Astrocyte (in vitro differentiated cells and primary cell): ENCODE results near the gene SF3B2.

ENCODE experiments used
- EZH2 ChIP-seq: IDR thresholded peaks from 2 replicates; pipeline ENCODE4 v1.6.1; 2012; ENCODE audit warnings: mild to moderate bottlenecking, low read length, inconsistent platforms; ENCODE audit not compliant: insufficient read depth
- TF ChIP-seq, protein P1 (sequence below): IDR thresholded peaks from 2 replicates; pipeline ENCODE4 v1.5.1; 2011; ENCODE audit warnings: low read depth, mild to moderate bottlenecking, inconsistent platforms, low read length, moderate library complexity; ENCODE audit not compliant: insufficient read depth

DNA sequence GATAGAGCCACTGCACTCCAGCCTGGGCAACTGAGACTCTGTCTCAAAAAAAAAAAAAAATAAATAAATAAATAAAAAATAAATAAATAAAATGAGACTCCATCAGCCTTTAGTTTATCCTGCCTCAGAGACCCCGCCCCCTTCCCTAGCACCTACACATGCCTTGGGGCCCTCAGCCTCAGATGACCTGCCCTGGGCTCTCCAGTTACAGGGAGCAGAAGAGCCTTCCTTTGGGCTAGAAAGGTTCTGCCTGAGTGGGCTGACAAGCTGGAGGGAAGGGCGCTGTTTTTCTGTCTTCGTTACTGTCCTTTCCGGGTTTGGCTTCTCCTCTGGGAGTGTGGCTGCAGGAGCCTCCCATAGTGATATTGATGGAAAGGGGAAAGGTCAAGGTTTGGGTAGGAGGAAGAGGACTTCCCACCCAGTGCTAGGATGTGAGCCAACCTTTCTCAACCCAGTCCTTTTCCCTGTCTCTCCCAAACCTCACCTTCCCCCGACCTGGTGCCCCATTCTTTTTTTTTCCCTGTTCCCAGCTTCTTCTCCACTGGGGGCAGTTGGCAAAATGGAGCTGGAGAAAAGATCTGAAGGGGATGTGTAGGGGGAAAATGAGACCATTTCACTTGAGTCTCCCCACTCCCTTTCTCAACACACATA lies 1.5 kb upstream of the SF3B2 start:
- TF ChIP-seq, protein P1, sequence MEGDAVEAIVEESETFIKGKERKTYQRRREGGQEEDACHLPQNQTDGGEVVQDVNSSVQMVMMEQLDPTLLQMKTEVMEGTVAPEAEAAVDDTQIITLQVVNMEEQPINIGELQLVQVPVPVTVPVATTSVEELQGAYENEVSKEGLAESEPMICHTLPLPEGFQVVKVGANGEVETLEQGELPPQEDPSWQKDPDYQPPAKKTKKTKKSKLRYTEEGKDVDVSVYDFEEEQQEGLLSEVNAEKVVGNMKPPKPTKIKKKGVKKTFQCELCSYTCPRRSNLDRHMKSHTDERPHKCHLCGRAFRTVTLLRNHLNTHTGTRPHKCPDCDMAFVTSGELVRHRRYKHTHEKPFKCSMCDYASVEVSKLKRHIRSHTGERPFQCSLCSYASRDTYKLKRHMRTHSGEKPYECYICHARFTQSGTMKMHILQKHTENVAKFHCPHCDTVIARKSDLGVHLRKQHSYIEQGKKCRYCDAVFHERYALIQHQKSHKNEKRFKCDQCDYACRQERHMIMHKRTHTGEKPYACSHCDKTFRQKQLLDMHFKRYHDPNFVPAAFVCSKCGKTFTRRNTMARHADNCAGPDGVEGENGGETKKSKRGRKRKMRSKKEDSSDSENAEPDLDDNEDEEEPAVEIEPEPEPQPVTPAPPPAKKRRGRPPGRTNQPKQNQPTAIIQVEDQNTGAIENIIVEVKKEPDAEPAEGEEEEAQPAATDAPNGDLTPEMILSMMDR, result no peak
- TF ChIP-seq EZH2, result no peak
